Fibroblast of the aortic adventitia (primary cell): ENCODE measurements around the gene EMP1. TPM values are rescaled to one million over a fixed set of nuclear protein-coding genes. Genes with fewer than 3 reads are reported as not detected.

Source experiments
- DNase-seq: peaks from one replicate; pipeline ENCODE4 v3.0.0-alpha.2; 2010; ENCODE audit warnings: low read depth
- H3K4me3 ChIP-seq: 2 replicates; pipeline ENCODE4 v1.5.1; 2011; ENCODE audit warnings: low read depth, mild to moderate bottlenecking, control low read depth, low read length, moderate library complexity
- CTCF ChIP-seq: IDR thresholded peaks from 2 replicates; pipeline ENCODE4 v1.5.1; 2011; ENCODE audit warnings: mild to moderate bottlenecking, low read length, control low read depth, inconsistent platforms; ENCODE audit not compliant: insufficient read depth
- total RNA-seq: library from RNA; depleted of rRNA; stranded (reverse); fragments of >200 nt; gene quantifications from 2 replicates; pipeline ENCODE4 v1.2.3, GENCODE V29; 2012; ENCODE audit warnings: low replicate concordance

EMP1 gene
- total RNA-seq, 1 donor: 244 TPM

GRCh38 chr12:13233830-13234641 is 37.5 kb downstream of the EMP1 start:
- no peak overlapping the region for H3K4me3 ChIP-seq
- peak; percentile 81 for DNase-seq
- peak; percentile 97 for TF ChIP-seq CTCF

DNA sequence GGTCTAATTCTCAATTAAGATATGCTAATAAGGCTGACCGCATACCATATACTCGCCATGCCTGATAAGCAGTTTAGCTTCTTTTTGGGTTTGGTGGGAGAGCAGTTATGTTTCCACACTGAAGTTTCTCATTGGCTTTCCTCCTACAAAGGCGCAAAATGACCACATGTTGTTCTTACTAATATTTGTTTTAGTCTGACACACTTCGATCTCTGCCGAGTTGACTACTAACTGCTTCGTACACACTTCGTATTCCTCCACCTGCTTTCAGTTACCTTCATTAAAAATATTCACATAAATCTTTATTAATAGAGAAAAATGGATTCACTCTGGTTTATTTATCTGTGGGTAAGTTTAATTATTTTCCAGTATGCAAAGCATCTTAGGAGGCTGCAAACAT is 41.7 kb downstream of the EMP1 start:
- H3K4me3 ChIP-seq: no peak overlapping the region
- no peak for DNase-seq
- no peak for TF ChIP-seq CTCF

DNA sequence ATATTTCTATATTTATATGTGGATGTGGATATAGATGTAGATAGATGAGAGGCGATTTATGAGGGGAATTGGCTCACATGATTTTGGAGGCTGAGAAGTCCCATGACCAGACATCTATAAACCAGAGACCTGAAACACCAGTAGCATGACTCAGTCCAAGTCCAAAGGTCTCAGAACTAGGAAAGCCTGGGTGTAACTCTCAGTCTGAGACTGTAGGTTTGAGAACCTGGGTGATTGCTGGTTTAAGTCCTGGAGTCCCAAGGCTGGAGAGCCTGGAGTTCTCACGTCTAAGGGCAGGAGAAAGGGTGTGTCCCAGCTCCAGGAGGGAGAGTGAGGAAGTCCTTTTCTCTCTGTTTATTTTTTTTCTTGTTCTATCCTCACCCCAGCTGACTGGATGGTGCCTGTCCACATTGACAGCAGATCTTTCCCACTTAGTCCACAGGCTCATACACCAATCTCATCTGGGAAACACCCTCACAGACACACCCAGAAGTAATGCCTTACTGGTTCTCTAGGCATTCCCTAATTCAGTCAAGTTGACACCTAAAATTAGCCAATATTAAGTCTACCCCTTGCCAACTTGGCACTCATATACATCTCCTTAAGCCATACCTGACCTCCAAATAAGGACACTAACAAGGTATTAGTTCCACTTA is 45.4 kb downstream of the EMP1 start:
- no peak for DNase-seq
- no peak for TF ChIP-seq CTCF
- no peak overlapping the region for H3K4me3 ChIP-seq

- no peak overlapping the region for H3K4me3 ChIP-seq
- DNase-seq: no peak
- no peak for TF ChIP-seq CTCF
Measured at GRCh38 chr12:13242936-13243335, 46.4 kb downstream of the EMP1 start.

DNA sequence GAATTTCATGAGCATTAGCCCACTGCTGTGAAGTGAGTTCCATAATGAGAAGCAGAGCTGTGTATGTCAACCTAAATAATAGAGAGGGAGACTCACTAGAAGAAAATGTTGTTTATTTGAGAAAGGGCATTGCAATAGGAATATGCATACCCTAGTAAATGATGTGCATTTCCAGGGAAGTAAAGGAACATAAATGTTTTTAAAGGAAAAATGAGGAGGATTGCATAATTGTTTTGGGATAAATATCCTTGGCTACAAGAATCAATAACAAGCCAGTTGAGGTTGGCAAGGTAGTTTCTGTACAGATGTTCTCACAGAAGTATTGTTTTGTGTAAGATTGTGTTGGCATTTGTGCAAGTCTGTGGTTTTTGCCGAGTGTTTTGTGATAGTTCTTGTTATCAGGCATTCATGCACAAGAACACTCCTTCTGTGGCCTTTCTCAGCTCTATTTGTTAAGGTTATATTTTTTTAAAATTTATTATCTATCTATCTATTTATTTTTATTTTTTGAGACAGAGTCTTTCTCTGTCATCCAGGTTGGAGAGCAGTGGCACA is 47.1 kb downstream of the EMP1 start:
- peak; percentile 72 for DNase-seq
- H3K4me3 ChIP-seq: no peak overlapping the region
- TF ChIP-seq CTCF: no peak

DNA sequence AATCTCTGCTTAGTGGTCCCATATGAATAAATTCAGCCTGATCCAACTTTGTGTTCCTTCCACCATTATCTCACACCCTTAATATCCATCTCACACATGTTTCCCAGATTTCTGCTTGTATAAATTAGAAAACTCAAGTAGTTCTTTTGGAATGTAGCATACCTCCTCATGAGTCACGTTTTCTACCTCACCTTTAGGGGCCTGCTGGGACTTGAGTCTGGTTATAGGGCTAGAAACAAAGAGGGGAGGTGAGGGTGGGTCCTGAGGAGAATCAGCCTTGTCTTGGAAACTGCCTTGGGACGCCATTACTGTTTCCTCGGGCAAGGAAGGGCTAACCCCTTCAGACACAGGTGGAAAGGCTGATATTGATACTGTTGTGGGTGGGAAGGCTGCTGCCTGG is 51.1 kb downstream of the EMP1 start:
- no peak for DNase-seq
- no peak overlapping the region for H3K4me3 ChIP-seq
- no peak for TF ChIP-seq CTCF
